GM21390 (cell line): Measurements from ENCODE around the gene PTPRF.

Experiments used
- ATAC-seq: cut with Tn5 transposase; IDR thresholded peaks from one replicate; pipeline ENCODE4 v1.9.1; 2021; ENCODE audit not compliant: unreplicated experiment

Gene PTPRF

DNA sequence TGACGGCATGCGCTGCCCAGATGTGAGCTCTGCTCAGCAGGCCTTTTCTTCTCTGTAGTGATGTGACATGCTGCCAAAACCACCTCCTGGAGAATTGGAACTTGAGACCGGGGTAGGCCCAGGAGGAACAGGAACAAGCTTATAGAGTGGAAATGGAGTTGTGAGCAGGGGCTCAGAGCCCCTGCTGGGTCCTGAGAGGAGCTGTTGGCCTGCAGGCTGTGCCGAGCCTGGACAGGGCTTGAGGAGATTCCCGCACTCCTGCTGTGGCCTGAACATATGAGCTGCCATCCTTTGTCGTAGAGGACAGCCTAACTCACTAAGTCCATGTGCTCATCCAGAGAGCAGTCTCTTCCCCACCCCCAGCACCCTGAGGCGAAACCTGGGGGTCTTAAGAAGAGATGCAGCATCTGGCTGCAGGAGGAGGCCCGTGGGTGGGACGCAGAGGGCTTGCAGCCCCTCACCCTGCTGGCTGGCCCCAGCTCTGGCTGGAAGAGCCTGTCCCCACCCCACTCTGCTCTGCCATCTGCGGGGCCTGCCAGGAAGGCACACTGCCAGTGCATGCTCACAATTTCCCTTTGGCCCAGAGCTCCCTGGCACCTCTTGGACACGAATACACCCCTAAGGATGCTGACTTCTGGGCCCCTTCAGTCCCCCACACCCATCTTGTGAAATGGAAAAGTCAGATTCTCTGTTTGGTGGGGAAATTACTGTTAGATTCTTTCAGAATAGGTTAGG lies 42.5 kb downstream of the PTPRF start:
- no peak for ATAC-seq

- no peak for ATAC-seq
Measured at GRCh38 chr1:43576521-43576920, 45.8 kb downstream of the PTPRF start.

DNA sequence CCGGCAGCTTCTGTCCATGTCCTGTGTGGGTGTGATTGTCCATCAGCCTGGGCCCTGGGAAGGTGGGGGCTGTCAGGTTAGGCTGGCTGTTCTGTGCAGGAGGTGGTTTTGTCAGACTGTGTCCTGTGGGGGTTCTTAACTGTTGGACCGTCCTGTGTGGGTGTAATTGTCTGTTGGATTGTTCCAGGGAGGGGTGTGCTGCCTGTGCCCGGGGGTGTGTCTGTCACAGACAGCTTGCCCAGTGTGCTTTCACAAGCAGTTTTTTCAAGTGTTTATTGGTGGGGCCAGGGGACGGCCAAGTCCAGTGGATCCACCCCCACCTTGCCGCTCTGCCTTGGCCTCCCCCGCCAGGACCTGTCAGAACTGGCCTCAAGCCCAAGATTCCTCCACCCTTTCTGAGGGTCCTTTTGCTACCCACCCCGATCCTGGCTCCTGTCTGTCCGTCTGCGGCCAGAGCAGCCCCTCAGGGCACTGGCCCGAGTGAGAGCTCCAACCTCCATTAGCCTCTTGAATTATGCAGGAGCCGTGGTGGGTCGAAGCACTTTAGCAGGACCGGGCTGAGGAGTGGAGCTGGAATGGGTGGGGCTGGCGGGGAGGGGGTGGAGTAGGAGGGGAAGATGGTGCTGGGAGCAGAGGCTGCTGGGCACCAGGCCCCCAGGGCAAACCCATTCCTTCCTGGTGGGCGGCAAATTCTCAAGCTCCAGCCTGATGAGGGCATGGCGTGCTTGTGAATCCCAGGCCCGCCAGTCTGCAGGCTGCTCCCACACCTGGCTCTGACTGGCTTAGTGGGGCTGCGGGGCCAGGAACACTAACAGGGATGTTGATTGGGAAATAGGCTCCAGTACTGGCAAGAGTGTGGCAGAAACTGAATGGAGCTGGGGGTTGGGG lies 47.2 kb downstream of the PTPRF start:
- no peak for ATAC-seq

DNA sequence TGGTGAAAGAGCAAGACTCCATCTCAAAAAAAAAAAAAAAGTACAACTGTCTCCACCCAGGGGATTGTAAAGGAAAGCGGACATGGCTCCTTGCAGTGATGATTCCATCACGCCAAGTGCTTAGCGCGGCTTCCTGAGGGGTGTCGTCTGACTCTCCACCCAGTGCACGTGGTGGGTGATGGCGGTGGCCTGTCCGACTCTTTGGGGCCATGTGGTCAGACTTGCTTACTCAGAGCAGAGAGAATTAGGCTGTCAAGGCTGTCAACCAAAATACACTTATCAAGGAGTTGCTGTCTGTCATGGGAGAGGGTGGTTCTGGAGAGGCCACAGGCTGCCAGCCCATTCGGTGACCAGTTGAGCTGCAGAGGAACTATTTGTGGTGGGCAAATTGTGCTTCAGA lies 49.4 kb downstream of the PTPRF start:
- no peak for ATAC-seq

DNA sequence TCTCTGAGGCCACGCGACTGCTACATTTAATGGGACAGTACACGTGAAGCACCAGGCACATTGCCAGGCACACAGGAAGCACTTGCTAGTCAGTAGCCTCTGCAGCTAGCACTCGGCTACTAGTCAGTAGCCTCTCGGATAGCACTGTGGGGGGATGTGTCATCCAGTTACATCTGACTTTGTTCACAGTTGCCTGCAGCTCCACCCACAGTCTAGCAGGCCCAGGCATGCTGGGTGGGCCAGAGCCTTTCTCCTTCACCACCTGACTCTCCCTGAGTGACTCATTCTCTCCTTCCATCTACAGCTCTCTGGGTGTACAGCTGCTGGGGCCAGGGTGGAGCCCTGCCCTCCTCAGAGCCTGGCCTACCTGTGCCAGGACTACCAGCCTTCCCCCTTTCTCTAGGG lies 51.5 kb downstream of the PTPRF start:
- no peak for ATAC-seq

DNA sequence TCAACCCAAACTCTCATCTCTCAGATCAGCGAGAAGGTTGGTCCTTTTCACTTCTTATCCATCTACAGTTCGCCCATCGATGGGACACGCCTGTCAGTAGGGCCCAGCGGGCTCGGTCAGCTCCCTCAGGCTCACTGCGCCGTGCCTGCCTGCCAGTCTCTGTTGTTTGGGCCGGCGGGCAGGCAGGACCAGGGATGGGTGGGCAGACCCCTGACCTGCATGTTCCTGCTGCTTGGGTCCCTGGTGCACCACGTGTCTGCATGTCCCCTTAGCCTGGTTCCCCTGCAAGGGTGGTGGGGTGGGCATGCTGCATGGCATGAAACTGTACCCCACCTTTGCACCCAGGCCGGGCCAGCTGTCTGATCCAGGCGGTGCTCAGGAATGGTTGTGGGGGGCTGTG lies 52.4 kb downstream of the PTPRF start:
- no peak for ATAC-seq

DNA sequence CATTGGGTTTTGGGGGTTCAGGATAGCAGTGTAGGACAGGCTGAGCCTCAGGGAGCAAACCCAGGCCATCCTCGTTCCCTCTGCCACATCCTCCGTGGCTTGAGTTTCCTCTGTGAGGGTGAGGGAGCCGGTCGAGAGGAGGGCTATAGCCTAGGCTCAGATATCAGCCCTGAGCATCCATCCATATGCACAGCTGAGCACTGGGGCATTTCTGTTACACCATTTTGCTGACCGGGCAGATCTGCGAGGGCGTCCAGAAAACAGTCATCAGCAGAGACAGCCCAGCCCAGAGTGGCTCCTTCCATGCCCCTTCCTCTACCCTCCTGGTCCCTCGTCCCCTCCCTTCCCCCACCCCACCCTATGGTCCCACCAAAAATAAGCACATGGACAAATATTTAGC lies 53.5 kb downstream of the PTPRF start:
- ATAC-seq = no peak

DNA sequence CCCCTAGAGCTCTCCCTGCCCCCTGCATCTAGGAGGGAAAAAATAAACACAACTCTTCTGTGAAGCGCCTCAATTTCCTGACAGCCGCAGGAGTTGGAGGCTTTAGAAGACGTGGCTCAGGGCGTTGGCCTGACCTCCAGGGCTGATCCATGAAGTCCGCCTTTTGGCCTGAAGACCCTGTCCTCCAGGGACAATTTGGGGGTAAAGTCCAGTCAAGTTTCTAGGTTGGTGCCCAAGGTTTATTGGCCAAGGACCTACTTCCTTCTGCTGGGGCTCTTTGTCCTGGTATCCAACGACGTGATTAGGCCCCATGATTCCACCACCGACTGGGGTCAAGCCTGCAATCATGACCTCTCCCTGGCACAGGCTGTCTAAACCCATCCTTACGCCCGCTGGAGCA lies 54.9 kb downstream of the PTPRF start:
- no peak for ATAC-seq

GRCh38 chr1:43586136-43586731 lies 55.6 kb downstream of the PTPRF start:
- ATAC-seq = no peak

GRCh38 chr1:43587001-43587400 lies 56.3 kb downstream of the PTPRF start:
- no peak for ATAC-seq

DNA sequence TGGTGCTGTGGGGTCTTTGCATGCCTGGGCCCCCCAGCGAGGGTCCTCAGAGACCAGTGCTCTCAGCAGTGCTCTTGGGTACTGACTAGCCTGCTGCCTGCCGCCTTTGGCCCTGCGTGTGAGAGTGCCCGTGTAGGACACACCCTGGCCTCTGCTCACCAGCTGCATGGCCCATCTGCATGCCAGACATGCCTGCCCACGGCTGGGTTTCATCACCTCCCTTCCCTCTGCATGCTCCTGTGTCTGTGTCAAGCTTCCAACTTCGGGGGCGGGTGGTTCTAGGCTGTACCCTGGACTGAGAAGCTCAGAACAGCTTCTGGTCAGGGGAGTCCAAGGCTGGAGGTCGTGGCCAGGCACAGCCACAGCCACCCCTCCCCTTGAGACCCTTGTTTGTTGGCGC lies 56.9 kb downstream of the PTPRF start:
- no peak for ATAC-seq

GRCh38 chr1:43588592-43588991 lies 57.9 kb downstream of the PTPRF start:
- no peak for ATAC-seq

- no peak for ATAC-seq
Measured at GRCh38 chr1:43590388-43590925, 59.8 kb downstream of the PTPRF start.

GRCh38 chr1:43591181-43591580 lies 60.5 kb downstream of the PTPRF start:
- ATAC-seq = no peak

- ATAC-seq = no peak
Measured at GRCh38 chr1:43592051-43592665, 61.5 kb downstream of the PTPRF start.

GRCh38 chr1:43592974-43593683 lies 62.4 kb downstream of the PTPRF start:
- no peak for ATAC-seq

DNA sequence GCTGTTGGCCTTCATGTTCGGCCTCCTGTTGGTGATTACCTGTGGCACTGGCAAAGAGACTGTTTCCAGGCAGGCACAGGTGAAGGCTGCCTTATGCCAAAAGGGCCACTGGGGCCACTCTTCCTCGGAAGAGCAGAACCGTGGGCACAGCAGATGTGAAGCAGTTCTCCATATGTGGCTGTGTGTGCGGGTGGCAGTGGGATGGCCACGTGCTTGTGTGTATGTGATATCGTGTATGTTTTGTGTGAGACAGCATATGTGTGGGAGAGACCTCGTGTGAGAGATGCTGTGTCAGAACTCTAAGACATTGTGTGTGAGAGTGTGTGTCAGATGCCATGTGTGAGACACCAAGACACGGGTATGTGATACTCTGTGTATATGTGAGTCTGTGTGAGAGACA lies 65.9 kb downstream of the PTPRF start:
- no peak for ATAC-seq

DNA sequence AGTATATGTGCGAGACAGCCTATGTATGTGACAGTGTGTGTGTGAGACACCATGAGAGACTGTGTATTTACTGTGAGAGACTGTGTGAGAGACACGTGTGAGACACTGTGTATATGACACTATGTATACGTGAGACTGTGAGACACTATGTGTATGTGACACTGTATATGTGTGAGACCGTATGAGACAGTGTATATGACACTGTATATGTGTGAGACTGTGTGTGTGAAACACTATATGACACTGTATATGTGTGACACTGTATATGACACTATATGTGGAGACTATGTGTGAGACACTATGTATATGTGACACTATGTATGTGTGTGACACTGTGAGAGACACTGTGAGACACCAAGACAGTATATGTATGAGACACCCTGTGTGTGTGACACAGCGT lies 66.3 kb downstream of the PTPRF start:
- no peak for ATAC-seq

DNA sequence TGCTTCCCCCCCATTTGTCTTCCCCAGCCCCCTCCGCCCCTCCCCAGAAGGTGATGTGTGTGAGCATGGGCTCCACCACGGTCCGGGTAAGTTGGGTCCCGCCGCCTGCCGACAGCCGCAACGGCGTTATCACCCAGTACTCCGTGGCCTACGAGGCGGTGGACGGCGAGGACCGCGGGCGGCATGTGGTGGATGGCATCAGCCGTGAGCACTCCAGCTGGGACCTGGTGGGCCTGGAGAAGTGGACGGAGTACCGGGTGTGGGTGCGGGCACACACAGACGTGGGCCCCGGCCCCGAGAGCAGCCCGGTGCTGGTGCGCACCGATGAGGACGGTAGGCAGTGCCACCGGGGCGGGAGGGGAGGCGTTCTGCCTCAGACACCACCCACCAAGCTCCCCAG lies 67.0 kb downstream of the PTPRF start:
- no peak for ATAC-seq

GRCh38 chr1:43598622-43599021 lies 67.9 kb downstream of the PTPRF start:
- ATAC-seq = no peak
